ENCODE data around the gene CEP41. TPM values are rescaled to one million over a fixed set of nuclear protein-coding genes. Genes with fewer than 3 reads are reported as not detected.

CEP41 gene
- total and polyA plus RNA-seq, 2 of the 13 experiments (the other 11 are each of a cell fraction or from before 2014, with no cell fraction given) = 8.7 to 9.0 TPM

- ATAC-seq = no peak
- ChIA-PET CTCF (ENCODE audit: low intra/inter-chr PET ratio, low total read pairs) (no interaction called here), POLR2A (no interaction called here)
- Histone ChIP-seq H3K4me3 (replicated peaks in 1 of 3; ENCODE audit: insufficient read depth in 1 of 3, low read depth in 2 of 3, low read length in 3 of 3) (no peak overlapping the region), H3K36me3 (replicated peaks in 1 of 2; ENCODE audit: control insufficient read depth in 1 of 2, insufficient read depth in 2 of 2, low read length in 2 of 2) (no peaks in the 10 kb centered on the region), H3K4me2 (ENCODE audit: low read depth, low read length) (no peak overlapping the region), H2AFZ (ENCODE audit: low read length) (no peak overlapping the region), H3K9ac (ENCODE audit: insufficient read depth, low read depth, low read length) (no peak overlapping the region), H3K4me1 (ENCODE audit: insufficient read depth, low read length) (no peaks in the 10 kb centered on the region), H3K27me3 (ENCODE audit: control insufficient read depth in 1 of 2, insufficient read depth in 2 of 2, low read length in 2 of 2) (no peaks in the 10 kb centered on the region), H3K9me3 (ENCODE audit: low read length) (no peaks in the 10 kb centered on the region), H4K20me1 (ENCODE audit: insufficient read depth, low read length) (no peaks in the 10 kb centered on the region), H3K27ac (ENCODE audit: extremely low read length, insufficient read depth, low read length) (no peak overlapping the region), H3K79me2 (ENCODE audit: insufficient read depth, low read length) (no peaks in the 10 kb centered on the region)
- in situ Hi-C loops (cut with HindIII; ENCODE audit: extremely low pct_ligation_motif_present, low pct_unique_long_range_greater_than_20kb) (no loop called here), intact Hi-C loops (cut with micrococcal nuclease; ENCODE audit: unreplicated experiment) (no loop called here)
- BruUV-seq (replicated peaks) = no TSS peak
- FAIRE-seq = no peak
- DNase-seq (ENCODE audit: low spot score) = no peak
- TF ChIP-seq PRDM10 (CRISPR knock-in tag; IDR thresholded peaks at IDR 0.05; ENCODE audit: low read depth) (no peak), KIAA2018 (CRISPR knock-in tag; IDR thresholded peaks at IDR 0.05; ENCODE audit: borderline replicate concordance) (no peak), ZNF746 (CRISPR knock-in tag; IDR thresholded peaks at IDR 0.05) (no peak), FOXK2 (IDR thresholded peaks at IDR 0.05) (no peak), NFIB (CRISPR knock-in tag; IDR thresholded peaks at IDR 0.05; ENCODE audit: borderline replicate concordance) (no peak), MATR3 (CRISPR knock-in tag; IDR thresholded peaks at IDR 0.05) (no peak), ZNF337 (CRISPR knock-in tag; IDR thresholded peaks at IDR 0.05; ENCODE audit: borderline replicate concordance, low read depth) (no peak), POGK (CRISPR knock-in tag; conservative IDR thresholded peaks at IDR 0.05) (no peak), THAP7 (CRISPR knock-in tag; IDR thresholded peaks at IDR 0.05) (no peak), KLF13 (CRISPR knock-in tag; IDR thresholded peaks at IDR 0.05) (no peak), SKI (IDR thresholded peaks at IDR 0.05; ENCODE audit: partially characterized antibody) (no peak)
These were observed 25.8 kb downstream of the CEP41 start for GRCh38 chr7:130415006-130415405.

Measured in HepG2 (cell line).